Activated B cell treated with CpG ODN at 0.5 μM for 24 hours (primary cell): ENCODE data around the gene GNG11. TPM values are rescaled to one million over a fixed set of nuclear protein-coding genes. Genes with fewer than 3 reads are reported as not detected.

Source experiments
- ATAC-seq: fragments of 200-7000 bp; cut with Tn5 transposase; one replicate; pipeline ENCODE4 v1.10.0; 2021; ENCODE audit warnings: low read depth, mild to moderate bottlenecking, moderate library complexity
- CTCF ChIA-PET: fragments of 350-600 bp; sonication (Branson Sonifier 250); formaldehyde crosslinking; loops from one replicate; lab custom pipeline; 2021; ENCODE audit warnings: antibody characterized with exemption; lab: Charles Lee
- POLR2A ChIA-PET: fragments of 350-600 bp; sonication (Branson Sonifier 250); formaldehyde crosslinking; loops from one replicate; lab custom pipeline; 2021; ENCODE audit warnings: antibody characterized with exemption; lab: Charles Lee
- DNase-seq: peaks from one replicate; pipeline ENCODE4 v3.0.0; 2022
- H3K27ac Mint-ChIP-seq: one replicate; pipeline ENCODE4 v1.8.0; 2020; ENCODE audit warnings: mixed read lengths
- H3K27me3 Mint-ChIP-seq: one replicate; pipeline ENCODE4 v1.8.0; 2021; ENCODE audit warnings: mixed read lengths
- H3K36me3 Mint-ChIP-seq: one replicate; pipeline ENCODE4 v1.8.0; 2021; ENCODE audit warnings: low read depth, mixed read lengths
- H3K4me1 Mint-ChIP-seq: one replicate; pipeline ENCODE4 v1.8.0; 2021; ENCODE audit warnings: mixed read lengths
- H3K4me3 Mint-ChIP-seq: one replicate; pipeline ENCODE4 v1.8.0; 2020; ENCODE audit warnings: mild to moderate bottlenecking, mixed read lengths
- H3K9me3 Mint-ChIP-seq: one replicate; pipeline ENCODE4 v1.8.0; 2020; ENCODE audit warnings: mixed read lengths
- CTCF ChIP-seq: fragments of 200-600 bp; IDR thresholded peaks from one replicate; pipeline ENCODE4 v1.8.0; 2022; ENCODE audit warnings: antibody characterized with exemption, mild to moderate bottlenecking
- intact Hi-C: fragments of 100-400 bp; cut with micrococcal nuclease; formaldehyde crosslinking; loops from one replicate; pipeline ENCODE4 v1.15.1; 2024
- total RNA-seq: library from RNA; stranded (reverse); gene quantifications from 2 replicates; pipeline ENCODE4 v1.2.3, GENCODE V29; 2022

The GNG11 gene
- total RNA-seq, 1 donor from 2014 or later: 2.6 TPM

DNA sequence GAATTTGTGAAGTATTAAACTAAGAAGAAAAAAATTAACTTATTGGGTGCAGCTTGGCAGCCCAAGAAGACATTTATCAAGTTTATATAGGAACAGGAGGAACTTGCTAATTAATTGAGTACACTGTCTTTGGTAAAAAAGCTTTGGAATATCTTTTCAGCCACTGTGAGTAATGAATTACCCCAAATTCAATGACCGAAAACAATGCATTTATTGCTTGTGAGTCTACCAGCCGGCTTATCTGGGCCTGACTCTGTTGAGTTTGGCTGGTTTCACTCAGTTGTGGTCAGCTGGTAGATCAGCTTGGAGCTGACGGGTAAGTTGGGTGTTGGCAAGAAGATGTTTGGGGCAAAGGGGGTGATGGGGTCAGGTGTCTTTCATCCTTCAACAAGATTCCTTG, 11.6 kb downstream of the GNG11 start:
- no peak overlapping the region for H3K4me3 Mint-ChIP-seq
- POLR2A ChIA-PET: no interaction called here
- peaks cover 2% of the 10 kb centered on the region for H3K27me3 Mint-ChIP-seq
- DNase-seq: no peak
- no peak for ATAC-seq
- TF ChIP-seq CTCF: no peak
- no peaks in the 10 kb centered on the region for H3K4me1 Mint-ChIP-seq
- H3K27ac Mint-ChIP-seq: no peak overlapping the region
- CTCF ChIA-PET: no interaction called here
- intact Hi-C loops: no loop called here
- no peaks in the 10 kb centered on the region for H3K9me3 Mint-ChIP-seq
- H3K36me3 Mint-ChIP-seq: no peaks in the 10 kb centered on the region

DNA sequence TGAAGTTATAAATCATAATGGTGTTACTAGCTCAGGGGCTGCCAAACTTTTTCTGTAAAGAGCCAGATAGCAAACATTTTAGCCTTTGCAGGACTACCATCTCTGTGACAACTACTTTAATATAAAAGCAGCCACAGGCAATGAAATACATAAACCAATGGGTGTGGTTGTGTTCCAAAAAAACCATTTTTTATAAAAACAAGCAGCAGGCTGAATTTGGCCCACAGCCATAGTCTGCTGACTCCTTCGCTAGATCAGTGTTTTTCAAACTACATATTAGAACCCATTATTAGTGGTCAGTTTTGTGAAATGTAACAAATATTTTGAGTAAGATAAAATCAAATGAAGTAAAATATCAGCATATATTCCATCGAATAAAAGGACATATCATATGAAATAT, 13.6 kb downstream of the GNG11 start:
- TF ChIP-seq CTCF: no peak
- Mint-ChIP-seq H3K4me3 (no peak overlapping the region), H3K27me3 (peaks cover 2% of the 10 kb centered on the region), H3K4me1 (no peaks in the 10 kb centered on the region), H3K9me3 (no peaks in the 10 kb centered on the region), H3K36me3 (no peaks in the 10 kb centered on the region), H3K27ac (no peak overlapping the region)
- ATAC-seq (no peak), DNase-seq (no peak)
- POLR2A ChIA-PET: no interaction called here
- intact Hi-C loops: no loop called here
- CTCF ChIA-PET: no interaction called here

DNA sequence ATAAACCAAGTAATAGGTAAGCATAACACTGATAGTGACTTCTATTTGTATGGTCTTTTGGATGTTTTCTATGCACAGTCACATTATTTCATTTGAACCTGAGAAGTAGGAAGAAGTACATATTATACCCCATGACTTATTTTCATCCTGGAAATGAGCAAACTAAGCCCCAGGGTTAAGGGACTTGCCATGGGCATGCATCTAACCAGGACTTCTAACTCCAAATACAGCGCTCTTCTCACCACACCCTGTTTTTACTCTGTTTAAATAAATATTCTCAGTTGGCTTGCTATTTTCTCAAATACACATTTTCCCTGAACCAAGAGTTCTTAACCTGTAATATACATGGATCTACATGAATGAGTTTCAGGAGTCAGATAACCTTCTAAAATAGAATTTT, 16.3 kb downstream of the GNG11 start:
- ChIA-PET CTCF (no interaction called here), POLR2A (no interaction called here)
- H3K27ac Mint-ChIP-seq: no peak overlapping the region

GRCh38 chr7:93938293-93938692, 16.8 kb downstream of the GNG11 start:
- Mint-ChIP-seq H3K9me3 (no peaks in the 10 kb centered on the region), H3K27ac (no peak overlapping the region)
- POLR2A ChIA-PET: no interaction called here

More for the DNA sequence above, 16.3 kb downstream of the GNG11 start:
- H3K36me3 Mint-ChIP-seq: no peaks in the 10 kb centered on the region
- TF ChIP-seq CTCF: no peak
- H3K4me1 Mint-ChIP-seq: no peaks in the 10 kb centered on the region
- ATAC-seq: no peak
- H3K27me3 Mint-ChIP-seq: peaks cover 2% of the 10 kb centered on the region
- intact Hi-C loops: no loop called here
- no peak overlapping the region for H3K4me3 Mint-ChIP-seq
- no peak for DNase-seq
- no peaks in the 10 kb centered on the region for H3K9me3 Mint-ChIP-seq

GRCh38 chr7:93941945-93942344, 20.4 kb downstream of the GNG11 start:
- intact Hi-C loops: no loop called here
- TF ChIP-seq CTCF: no peak
- Mint-ChIP-seq H3K36me3 (no peaks in the 10 kb centered on the region), H3K27me3 (no peaks in the 10 kb centered on the region), H3K27ac (no peak overlapping the region), H3K4me1 (peaks cover 3% of the 10 kb centered on the region), H3K4me3 (no peak overlapping the region), H3K9me3 (no peaks in the 10 kb centered on the region)
- POLR2A ChIA-PET: no interaction called here
- DNase-seq (no peak), ATAC-seq (no peak)
- CTCF ChIA-PET: interaction anchor here (1.6 kb wide), 1 partner anchor 145 kb away, joined by 4 read pairs; no protein-coding TSS in a partner anchor

More at GRCh38 chr7:93938293-93938692, 16.8 kb downstream of the GNG11 start:
- Mint-ChIP-seq H3K27me3 (peaks cover 2% of the 10 kb centered on the region), H3K4me3 (no peak overlapping the region), H3K36me3 (no peaks in the 10 kb centered on the region), H3K4me1 (peaks cover 3% of the 10 kb centered on the region)
- intact Hi-C loops: no loop called here
- no peak for DNase-seq
- TF ChIP-seq CTCF: no peak
- CTCF ChIA-PET: no interaction called here
- ATAC-seq: no peak
